ENCODE results near the gene CHMP4B.

CHMP4B gene

DNA sequence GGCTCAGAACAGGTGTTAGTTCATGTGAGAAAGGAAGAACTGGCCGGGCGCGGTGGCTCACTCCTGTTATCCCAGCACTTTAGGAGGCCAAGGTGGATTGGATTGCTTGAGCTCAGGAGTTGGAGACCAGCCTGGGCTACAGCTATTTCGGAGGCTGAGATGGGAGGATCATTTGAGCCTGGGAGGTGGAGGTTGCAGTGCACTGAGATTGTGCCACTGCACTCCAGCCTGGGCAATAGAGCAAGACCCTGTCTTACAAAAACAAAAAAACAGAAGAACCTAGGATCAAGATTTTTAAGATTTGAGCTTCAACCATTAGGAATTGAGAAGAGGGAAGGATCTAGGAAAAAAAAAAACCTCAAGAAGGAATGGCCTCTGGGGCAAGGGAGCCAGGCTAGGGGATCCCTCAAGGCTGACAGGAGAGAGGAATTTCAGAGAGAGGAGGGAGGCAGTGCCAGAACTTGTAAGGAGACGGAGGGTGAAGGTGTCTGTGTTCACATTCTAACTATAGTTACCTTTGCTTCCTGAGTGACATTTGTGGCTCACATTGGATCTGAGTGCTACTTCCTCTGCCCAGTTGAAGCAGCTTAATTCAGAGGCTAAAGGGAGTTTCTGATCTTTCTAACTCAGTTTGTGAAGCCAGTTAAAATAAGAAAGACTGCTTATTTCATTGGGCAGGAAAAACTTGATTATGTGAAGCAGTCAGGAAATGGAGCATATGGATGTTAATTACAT is 26.1 kb downstream of the CHMP4B start:
- no peak overlapping the region for H3K4me3 ChIP-seq (ENCODE audit: low read depth, low read length)
- TF ChIP-seq, protein P1, sequence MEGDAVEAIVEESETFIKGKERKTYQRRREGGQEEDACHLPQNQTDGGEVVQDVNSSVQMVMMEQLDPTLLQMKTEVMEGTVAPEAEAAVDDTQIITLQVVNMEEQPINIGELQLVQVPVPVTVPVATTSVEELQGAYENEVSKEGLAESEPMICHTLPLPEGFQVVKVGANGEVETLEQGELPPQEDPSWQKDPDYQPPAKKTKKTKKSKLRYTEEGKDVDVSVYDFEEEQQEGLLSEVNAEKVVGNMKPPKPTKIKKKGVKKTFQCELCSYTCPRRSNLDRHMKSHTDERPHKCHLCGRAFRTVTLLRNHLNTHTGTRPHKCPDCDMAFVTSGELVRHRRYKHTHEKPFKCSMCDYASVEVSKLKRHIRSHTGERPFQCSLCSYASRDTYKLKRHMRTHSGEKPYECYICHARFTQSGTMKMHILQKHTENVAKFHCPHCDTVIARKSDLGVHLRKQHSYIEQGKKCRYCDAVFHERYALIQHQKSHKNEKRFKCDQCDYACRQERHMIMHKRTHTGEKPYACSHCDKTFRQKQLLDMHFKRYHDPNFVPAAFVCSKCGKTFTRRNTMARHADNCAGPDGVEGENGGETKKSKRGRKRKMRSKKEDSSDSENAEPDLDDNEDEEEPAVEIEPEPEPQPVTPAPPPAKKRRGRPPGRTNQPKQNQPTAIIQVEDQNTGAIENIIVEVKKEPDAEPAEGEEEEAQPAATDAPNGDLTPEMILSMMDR (IDR thresholded peaks at IDR 0.05; ENCODE audit: low read depth, low read length, missing control alignments) = no peak
- DNase-seq (ENCODE audit: low read depth) = no peak

DNA sequence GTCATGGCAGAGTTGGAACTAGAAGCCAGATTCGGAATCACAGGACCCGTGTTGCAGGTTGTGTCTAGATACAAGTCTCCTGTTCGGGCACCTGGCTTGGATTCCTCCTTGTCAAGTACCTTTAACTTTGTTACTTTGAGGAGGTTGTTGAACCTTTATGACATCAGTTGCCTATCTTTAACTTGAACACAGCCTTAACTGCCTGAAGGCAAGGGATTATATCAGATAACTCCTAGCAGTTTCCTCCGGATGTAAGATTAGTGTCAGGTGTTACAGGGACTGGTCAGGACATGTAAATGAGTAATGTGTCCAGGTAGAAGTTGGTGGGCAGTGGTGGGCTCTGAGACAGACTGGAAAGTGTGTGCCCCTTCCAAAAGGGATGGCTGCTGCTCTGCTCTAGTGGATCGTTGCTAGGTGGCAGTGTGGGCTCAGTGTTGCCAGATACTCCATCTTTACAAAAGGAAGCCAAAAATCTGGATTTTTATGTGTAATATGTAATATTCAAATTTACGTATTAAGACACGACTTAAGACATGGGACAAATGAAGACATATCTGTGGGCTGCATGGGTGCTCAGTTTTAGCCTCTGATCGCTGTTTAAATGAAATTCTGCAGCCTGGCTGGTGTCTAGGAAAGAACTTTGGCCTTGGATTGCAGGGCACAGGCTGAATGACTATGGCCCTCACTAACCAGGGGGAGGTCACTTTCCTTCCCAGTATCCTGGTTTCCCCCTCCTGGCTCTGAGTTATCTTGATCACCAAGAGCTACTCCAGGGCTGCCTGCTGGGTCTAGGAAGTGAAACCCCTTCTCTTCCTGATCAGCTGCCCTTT is 27.1 kb downstream of the CHMP4B start:
- TF ChIP-seq, protein P1 (IDR thresholded peaks at IDR 0.05; ENCODE audit: low read depth, low read length, missing control alignments) = no peak
- no peak overlapping the region for H3K4me3 ChIP-seq (ENCODE audit: low read depth, low read length)
- DNase-seq (ENCODE audit: low read depth) = no peak

DNA sequence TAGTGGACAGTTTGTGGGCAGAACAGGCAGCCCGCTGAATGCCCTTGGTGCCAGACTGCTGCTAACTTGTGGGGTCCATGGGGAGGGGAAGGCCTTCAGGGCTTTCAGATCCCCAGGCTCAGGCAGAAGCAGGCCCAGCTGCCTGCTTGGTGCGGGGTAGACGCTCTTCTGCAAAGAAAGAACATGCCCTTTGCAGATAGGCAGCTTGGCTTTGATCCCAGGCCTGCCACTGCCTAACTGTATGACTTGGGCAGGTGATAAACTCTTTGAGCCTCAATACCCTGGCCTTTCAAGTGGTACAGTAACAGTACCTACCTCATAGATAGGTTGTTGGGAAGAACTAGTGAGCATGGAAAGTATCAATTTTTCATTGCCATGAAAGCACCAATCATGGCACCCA is 28.4 kb downstream of the CHMP4B start:
- no peak for DNase-seq (ENCODE audit: low read depth)
- TF ChIP-seq, protein P1 (IDR thresholded peaks at IDR 0.05; ENCODE audit: low read depth, low read length, missing control alignments) = no peak
- H3K4me3 ChIP-seq (ENCODE audit: low read depth, low read length) = no peak overlapping the region

DNA sequence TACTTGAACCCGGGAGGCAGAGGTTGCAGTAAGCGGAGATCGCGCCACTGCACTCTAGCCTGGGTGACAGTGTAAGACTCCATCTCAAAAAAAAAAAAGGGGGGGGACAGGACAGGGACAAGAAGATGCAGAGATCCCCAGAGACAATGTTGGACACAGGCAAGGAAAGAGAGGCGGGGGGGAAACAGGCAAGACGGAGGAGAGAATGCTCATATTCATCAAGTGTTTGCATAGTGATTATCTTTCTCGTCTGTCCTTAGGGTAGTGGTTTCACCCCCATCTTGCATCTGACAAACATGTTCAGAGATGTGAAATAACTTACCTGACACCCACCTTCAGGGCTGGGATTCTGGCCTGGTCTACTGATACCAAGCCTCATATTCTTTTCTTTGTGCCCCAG is 29.0 kb downstream of the CHMP4B start:
- TF ChIP-seq, protein P1 (IDR thresholded peaks at IDR 0.05; ENCODE audit: low read depth, low read length, missing control alignments) = no peak
- no peak for DNase-seq (ENCODE audit: low read depth)
- H3K4me3 ChIP-seq (ENCODE audit: low read depth, low read length) = no peak overlapping the region

DNA sequence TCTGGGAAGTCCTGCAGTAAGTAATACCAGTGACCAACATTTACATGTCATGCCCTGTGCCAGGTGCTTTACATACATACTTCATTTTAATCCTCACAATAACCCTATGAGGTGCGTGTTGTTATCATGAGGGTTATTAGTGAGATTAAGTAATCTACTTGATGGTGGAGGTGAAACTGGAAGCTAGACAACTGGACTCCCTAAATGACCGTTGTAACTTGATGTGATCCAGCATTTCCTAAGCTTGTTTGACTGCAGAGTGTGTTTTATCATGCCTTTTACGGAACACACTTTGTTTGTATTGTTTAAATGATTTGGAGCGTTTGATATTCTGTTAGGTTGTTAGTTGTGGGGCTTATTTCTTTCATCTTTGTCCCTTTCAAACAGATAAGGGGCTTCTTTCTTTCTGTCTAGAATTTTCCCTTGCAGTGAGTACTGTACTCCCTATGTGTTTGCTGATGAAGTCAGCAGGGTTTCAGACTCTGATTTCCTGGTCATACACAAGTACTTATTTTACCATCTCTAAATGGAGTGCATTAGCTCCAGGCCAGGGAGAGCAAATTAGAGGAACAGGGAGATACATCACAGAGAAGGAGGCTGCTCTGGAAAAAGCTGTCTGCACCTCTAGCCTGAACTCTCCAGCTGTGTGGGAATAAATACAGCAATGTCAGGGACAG is 29.7 kb downstream of the CHMP4B start:
- DNase-seq (ENCODE audit: low read depth) = no peak
- no peak overlapping the region for H3K4me3 ChIP-seq (ENCODE audit: low read depth, low read length)
- TF ChIP-seq, protein P1 (IDR thresholded peaks at IDR 0.05; ENCODE audit: low read depth, low read length, missing control alignments) = no peak

DNA sequence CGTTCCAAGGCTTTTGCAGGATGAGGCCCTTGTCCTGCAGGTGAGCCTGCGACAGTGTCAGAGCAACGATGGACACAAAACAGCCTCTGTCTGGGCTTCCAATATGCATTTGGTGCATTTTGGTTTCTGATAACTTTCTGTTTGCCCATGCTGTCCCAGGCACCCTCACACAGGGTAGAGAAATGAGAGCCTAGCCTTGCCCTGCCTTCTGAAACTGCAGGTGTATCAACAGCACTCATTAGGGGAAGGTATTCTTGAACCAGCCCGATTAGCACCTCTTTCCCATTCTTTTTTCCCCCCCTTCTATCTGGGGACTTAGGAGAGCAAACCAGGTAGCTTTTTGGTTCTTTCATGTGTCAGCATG is 30.3 kb downstream of the CHMP4B start:
- TF ChIP-seq, protein P1 (IDR thresholded peaks at IDR 0.05; ENCODE audit: low read depth, low read length, missing control alignments) = no peak
- no peak for DNase-seq (ENCODE audit: low read depth)
- H3K4me3 ChIP-seq (ENCODE audit: low read depth, low read length) = no peak overlapping the region

Measured in GM12864 (cell line).